Lower leg skin (tissue), 3 donors: ENCODE results near the gene GLB1L2.

ENCODE experiments used
- CTCF ChIP-seq, 3 donors: fragments of 450-650 bp; IDR thresholded peaks; one replicate each; pipeline ENCODE4 v1.5.1; 2016; ENCODE audit warnings: antibody characterized with exemption in 3 of 3, mild to moderate bottlenecking in 3 of 3, moderate library complexity in 2 of 3
- POLR2A ChIP-seq, 2 donors: fragments of 450-650 bp; IDR thresholded peaks; one replicate each; pipeline ENCODE4 v1.6.1; 2016 to 2017; ENCODE audit warnings: antibody characterized with exemption in 2 of 2, mild to moderate bottlenecking in 1 of 2, moderate library complexity in 1 of 2

DNA sequence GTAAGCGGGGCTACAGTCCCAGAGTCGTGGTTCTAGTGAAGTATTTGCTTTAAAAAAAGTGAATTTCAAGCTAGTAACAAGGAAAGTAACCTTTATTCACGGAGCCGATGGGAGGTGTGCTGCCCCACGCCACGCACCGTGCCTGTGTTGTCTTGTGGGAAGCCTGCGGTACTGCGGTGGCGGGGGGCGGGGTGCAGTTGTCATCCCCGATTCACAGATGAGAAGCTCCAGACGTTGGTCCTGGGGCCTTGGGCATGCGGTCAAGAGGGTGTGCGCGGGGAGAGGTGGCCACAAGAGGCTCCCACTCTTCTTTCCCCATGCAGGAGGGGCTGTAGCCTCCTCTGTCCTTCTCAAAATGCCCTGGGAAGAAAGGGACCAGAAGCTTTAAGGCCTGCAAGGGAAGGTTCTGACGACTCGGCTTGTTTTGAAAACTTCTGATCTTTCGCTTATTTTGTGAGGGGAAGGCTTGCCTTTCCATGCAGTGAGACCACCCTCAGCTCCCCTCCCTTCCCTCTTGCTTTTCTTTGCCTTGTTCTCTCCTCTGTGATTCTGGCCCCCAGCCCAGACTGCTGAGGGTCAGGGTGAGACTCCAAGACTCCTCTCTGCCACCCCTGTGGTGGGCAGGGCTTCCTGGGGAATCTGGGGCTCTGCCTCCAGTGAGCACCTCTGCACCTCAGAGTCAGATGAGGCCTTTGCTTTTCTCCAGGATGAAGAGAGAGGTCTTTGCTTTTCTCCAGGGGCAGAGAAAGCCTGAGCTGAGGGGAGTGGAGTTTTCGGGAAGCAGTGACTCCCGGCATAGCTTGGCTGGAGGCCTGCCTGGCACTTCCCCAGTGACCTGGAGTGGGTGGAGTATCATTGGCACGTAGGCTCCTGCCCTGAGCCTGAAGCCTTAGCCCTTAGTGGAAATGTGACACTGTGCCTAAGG lies 49.4 kb upstream of the GLB1L2 start:
- TF ChIP-seq POLR2A (IDR thresholded peaks at IDR 0.05) = no peak
- TF ChIP-seq CTCF (IDR thresholded peaks at IDR 0.05) = no peak
